Prostate gland (tissue), 2 donors: Measurements from ENCODE around the gene CDKN1A. TPM values are rescaled to one million over a fixed set of nuclear protein-coding genes. Genes with fewer than 3 reads are reported as not detected.

Experiments
- DNase-seq: peaks from one replicate; pipeline ENCODE4 v3.0.0-alpha.2; 2019; ENCODE audit warnings: low spot score
- H3K27ac ChIP-seq, 2 donors: fragments of 200-600 bp; sonication (generic); 2 replicates each; pipeline ENCODE4 v1.5.1; 2017 to 2019
- H3K27me3 ChIP-seq: fragments of 200-600 bp; sonication (generic); replicated peaks from 2 replicates; pipeline ENCODE4 v1.5.1; 2019; ENCODE audit not compliant: insufficient read depth
- H3K36me3 ChIP-seq, 2 donors: fragments of 200-600 bp; sonication (generic); 1 replicate in 1 of 2; 2 replicates in 1 of 2; pipeline versions ENCODE4 v1.5.1 to v1.8.1; 2017 to 2019
- H3K4me1 ChIP-seq: fragments of 200-600 bp; sonication (generic); replicated peaks from 2 replicates; pipeline ENCODE4 v1.5.1; 2019
- H3K4me3 ChIP-seq, 2 donors: fragments of 200-600 bp; sonication (generic); 2 replicates each; pipeline ENCODE4 v1.5.1; 2017 to 2019
- H3K9me3 ChIP-seq: fragments of 200-600 bp; sonication (generic); 2 replicates; pipeline ENCODE4 v1.5.1; 2017
- POLR2A ChIP-seq: fragments of 450-650 bp; IDR thresholded peaks from one replicate; pipeline ENCODE4 v1.6.1; 2016; ENCODE audit warnings: antibody characterized with exemption, mild to moderate bottlenecking
- POLR2AphosphoS5 ChIP-seq: sonication (generic); formaldehyde crosslinking; IDR thresholded peaks from one replicate; pipeline ENCODE4 v1.6.1; 2017; ENCODE audit warnings: antibody characterized with exemption
- WGBS: methylation state at CpG from one replicate; pipeline ENCODE4 v1.1.5; 2018; 5-methylcytosine and 5-hydroxymethylcytosine counted together
- intact Hi-C: fragments of 100-400 bp; cut with DNase I; formaldehyde crosslinking; loops from one replicate; pipeline ENCODE4 v1.14.2; 2022
- small RNA-seq, 2 donors: library from RNA; depleted of rRNA; stranded (forward); fragments of <200 nt; gene quantifications; one replicate each; pipeline ENCODE3, GENCODE V24; 2016
- total RNA-seq, 2 donors: library from RNA; depleted of rRNA; stranded (reverse); fragments of >200 nt; gene quantifications; one replicate each; pipeline ENCODE4 v1.1.0, GENCODE V29; 2016
- TF ChIP-seq, protein P1 (sequence below), 4 experiments: fragments of 200-600 bp in 2 of 4; fragments of 450-650 bp in 2 of 4; sonication (generic) in 2 of 4; IDR thresholded peaks; 1 replicate in 3 of 4; 2 replicates in 1 of 4; pipeline ENCODE4 v1.5.1; 2016 to 2019; ENCODE audit warnings: antibody characterized with exemption in 4 of 4, mild to moderate bottlenecking in 2 of 4, moderate library complexity in 2 of 4

The CDKN1A gene
- total RNA-seq, 2 donors from 2014 or later = 69.7 to 148 TPM

GRCh38 chr6:36735110-36736071, 56.9 kb downstream of the CDKN1A start:
- Histone ChIP-seq H3K36me3 (no peaks in the 10 kb centered on the region), H3K4me1 (peaks cover 11% of the 10 kb centered on the region), H3K27ac (peak overlapping the region; percentile 69 to 74), H3K9me3 (no peaks in the 10 kb centered on the region), H3K27me3 (no peaks in the 10 kb centered on the region), H3K4me3 (peak overlapping the region in 1 of 2 donors; percentile 15)
- intact Hi-C loops = no loop called here
- TF ChIP-seq, protein P1, sequence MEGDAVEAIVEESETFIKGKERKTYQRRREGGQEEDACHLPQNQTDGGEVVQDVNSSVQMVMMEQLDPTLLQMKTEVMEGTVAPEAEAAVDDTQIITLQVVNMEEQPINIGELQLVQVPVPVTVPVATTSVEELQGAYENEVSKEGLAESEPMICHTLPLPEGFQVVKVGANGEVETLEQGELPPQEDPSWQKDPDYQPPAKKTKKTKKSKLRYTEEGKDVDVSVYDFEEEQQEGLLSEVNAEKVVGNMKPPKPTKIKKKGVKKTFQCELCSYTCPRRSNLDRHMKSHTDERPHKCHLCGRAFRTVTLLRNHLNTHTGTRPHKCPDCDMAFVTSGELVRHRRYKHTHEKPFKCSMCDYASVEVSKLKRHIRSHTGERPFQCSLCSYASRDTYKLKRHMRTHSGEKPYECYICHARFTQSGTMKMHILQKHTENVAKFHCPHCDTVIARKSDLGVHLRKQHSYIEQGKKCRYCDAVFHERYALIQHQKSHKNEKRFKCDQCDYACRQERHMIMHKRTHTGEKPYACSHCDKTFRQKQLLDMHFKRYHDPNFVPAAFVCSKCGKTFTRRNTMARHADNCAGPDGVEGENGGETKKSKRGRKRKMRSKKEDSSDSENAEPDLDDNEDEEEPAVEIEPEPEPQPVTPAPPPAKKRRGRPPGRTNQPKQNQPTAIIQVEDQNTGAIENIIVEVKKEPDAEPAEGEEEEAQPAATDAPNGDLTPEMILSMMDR (IDR thresholded peaks at IDR 0.05) = peak in 2 of 4 experiments; percentile 16 to 33
- TF ChIP-seq POLR2AphosphoS5 (peak; percentile 74), POLR2A (no peak)
- peak; percentile 75 for DNase-seq
- 4% methylated on average over 24 of the region's 24 CpGs for WGBS

Small RNAs within 50 kb of the gene (small RNA-seq; reads per million reads assigned to genes)
- gene RF00019 = 0 reads per million in 2 donors
- gene RNU1-88P = 0 reads per million in 2 donors

Other genes starting within 250 kb of the CDKN1A start
- 1 to 10 TPM in 1 of 2 donors, not detected in 1; 6.3 TPM for gene PXT1, start 235.9 kb upstream of the CDKN1A start, total RNA-seq
- gene KCTD20, start 235.7 kb upstream of the CDKN1A start, total RNA-seq = 10 to 100 TPM; 33.7 to 44.1 TPM
- 10 to 100 TPM; 16.5 to 17.7 TPM for gene STK38, start 131.2 kb upstream of the CDKN1A start, total RNA-seq
- gene SRSF3, start 84.4 kb upstream of the CDKN1A start, total RNA-seq = 100 to 1,000 TPM; 111 to 153 TPM
- under 1 TPM; 0.14 to 0.45 TPM for gene RAB44, start 19.1 kb downstream of the CDKN1A start, total RNA-seq
- gene CPNE5, start 160.7 kb downstream of the CDKN1A start, total RNA-seq = 10 to 100 TPM in 1 of 2 donors, 1 to 10 TPM in 1; 3.9 to 64.5 TPM
- 10 to 100 TPM; 18.7 to 35.9 TPM for gene PPIL1, start 196.1 kb downstream of the CDKN1A start, total RNA-seq
- 10 to 100 TPM; 54.9 to 96.9 TPM for gene C6orf89, start 207.2 kb downstream of the CDKN1A start, total RNA-seq